GM12864 (cell line): Measurements from ENCODE around the gene RNF214.

Experiments
- DNase-seq: peaks from one replicate; pipeline ENCODE4 v3.0.0-alpha.2; 2011; ENCODE audit warnings: low read depth
- H3K4me3 ChIP-seq: 2 replicates; pipeline ENCODE4 v1.5.1; 2011; ENCODE audit warnings: mild to moderate bottlenecking, low read depth, low read length, control low read depth
- CTCF ChIP-seq: IDR thresholded peaks from 2 replicates; pipeline ENCODE4 v1.5.1; 2011; ENCODE audit warnings: low read depth, mild to moderate bottlenecking, moderate library complexity, low read length, control low read depth, inconsistent platforms; ENCODE audit errors: missing control alignments

RNF214 gene

GRCh38 chr11:117210620-117211019, 21.9 kb upstream of the RNF214 start:
- no peak for TF ChIP-seq CTCF
- DNase-seq, result no peak
- H3K4me3 ChIP-seq, result no peak overlapping the region

DNA sequence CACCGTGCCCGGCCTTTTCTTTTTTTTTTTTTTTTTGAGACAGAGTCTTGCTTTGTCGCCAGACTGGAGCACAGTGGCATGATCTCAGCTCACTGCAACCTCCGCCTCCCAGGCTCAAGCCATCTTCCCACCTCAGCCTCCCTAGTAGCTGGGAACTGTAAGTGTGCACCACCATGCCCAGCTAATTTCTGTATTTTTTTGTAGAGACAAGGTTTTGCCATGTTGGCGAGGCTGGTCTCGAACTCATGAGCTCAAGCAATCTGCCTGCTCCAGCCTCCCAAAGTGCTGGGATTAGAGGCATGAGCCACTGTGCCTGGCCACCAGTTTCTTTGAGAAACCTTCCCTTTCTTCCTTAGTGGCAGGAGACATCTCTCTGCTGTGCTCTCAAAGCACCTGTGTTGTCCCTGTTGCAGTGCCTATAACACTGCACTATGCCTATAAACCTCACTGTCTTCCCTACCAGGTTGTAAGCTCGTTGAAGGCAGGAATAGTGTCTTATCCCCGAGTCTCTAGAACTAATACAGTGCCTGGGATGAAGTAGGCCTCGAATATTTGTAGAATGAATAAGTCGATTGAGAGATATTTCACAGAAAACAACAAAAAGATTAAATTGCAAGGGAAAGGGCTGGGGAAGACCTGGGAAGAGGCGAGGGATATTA, 19.6 kb upstream of the RNF214 start:
- no peak for DNase-seq
- no peak overlapping the region for H3K4me3 ChIP-seq
- TF ChIP-seq CTCF, result no peak

- DNase-seq, result no peak
- no peak overlapping the region for H3K4me3 ChIP-seq
- no peak for TF ChIP-seq CTCF
These were observed 17.9 kb upstream of the RNF214 start for GRCh38 chr11:117214404-117215110.

DNA sequence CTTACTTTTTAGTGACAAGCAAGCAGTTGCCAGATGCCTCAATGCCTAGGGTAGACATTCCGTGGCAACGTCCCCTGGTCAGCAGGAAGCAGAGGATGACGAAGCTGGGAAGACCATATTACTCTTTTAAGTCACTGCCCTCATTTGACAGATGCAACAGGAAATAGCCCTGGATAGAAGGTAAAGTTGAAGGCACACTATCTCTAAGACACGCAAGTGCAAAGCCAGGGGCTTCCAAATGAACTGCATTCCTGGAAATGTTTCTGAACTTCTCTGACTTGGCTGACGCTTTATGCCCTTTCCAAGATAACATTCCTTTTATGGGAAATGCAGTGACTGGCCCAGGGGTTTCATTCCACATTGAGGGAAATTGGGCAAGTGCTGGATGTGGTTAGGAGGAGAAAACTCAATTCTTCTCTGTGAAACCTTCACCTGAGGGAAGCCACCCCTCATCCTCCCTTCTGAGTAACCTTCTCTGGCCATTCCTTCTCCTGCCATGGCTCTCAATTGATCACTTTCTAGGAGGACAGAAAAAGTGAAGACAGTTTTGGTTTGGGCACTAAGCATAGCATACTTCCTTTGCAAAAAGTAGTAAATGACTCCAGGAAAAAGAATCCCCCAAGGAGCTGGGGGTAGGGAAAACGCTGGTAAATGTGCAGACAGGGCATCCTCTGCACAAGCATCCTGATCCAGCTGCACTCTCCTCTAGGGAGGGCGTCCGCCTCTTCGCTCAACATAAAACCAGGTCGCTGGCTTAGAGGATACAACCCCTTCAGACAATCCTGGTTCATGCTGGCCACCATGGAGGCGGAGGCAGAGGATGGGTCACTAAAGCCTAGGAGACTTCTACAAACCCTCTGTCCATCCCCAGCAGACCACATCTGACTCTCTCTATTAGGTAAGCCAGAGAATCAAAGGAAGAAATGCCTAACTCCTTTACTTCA, 15.1 kb upstream of the RNF214 start:
- no peak for TF ChIP-seq CTCF
- H3K4me3 ChIP-seq, result no peak overlapping the region
- no peak for DNase-seq

- TF ChIP-seq CTCF, result no peak
- no peak for DNase-seq
- H3K4me3 ChIP-seq, result no peak overlapping the region
These were observed 14.1 kb upstream of the RNF214 start for GRCh38 chr11:117218133-117218915.

DNA sequence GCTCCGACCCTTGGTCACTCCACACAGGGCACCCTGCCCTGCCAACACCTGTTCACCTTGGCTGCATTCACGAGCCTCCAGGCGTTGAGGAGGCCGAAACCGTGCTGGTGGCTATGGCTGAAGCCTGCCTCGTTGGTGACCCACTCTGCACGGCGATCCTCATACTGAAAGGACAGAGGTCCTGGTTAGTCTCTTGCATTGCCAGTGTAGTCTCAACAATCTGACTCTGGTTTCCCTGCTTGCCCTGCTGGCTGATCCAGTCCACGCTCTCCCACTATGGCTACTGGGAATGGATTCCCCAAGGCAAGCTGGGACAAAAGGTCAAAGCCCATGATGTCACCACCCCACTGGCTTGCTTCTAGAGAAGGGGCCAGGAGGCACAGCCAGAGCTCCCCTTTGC, 13.5 kb upstream of the RNF214 start:
- no peak overlapping the region for H3K4me3 ChIP-seq
- no peak for TF ChIP-seq CTCF
- no peak for DNase-seq
